Measurements from ENCODE around the gene WNT4. TPM values are rescaled to one million over a fixed set of nuclear protein-coding genes. Genes with fewer than 3 reads are reported as not detected.

WNT4 gene
- total and polyA plus RNA-seq, 4 donors = not detected

DNA sequence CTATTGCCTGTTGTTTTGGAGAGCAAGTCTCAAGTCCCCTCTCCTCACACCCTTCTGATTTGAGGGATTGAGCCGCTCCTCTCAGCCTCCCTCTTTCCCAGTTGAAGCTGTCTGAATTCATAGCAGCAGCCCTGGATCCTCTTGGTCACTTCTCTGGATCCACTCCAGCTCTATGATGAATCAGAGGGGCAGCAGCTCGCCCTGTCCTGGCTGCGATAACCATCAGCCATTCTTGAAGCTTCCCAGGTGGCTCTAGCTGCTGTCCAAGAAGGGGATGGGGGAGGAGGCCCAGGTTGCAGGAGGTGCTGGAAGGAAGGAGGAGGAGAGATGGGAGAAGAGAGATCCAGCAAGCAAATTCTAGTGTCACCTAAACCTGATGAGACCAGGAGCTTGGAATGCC is 31.3 kb downstream of the WNT4 start:
- Histone ChIP-seq H3K27me3 (ENCODE audit: control insufficient read depth in 1 of 2, insufficient read depth in 2 of 2, low read length in 1 of 2) (no peaks in the 10 kb centered on the region), H3K4me3 (ENCODE audit: low read length in 2 of 2) (no peak overlapping the region), H3K27ac (ENCODE audit: low read depth in 1 of 2, low read length in 2 of 2) (no peak overlapping the region), H3K4me1 (ENCODE audit: control insufficient read depth in 1 of 2, insufficient read depth in 2 of 2, low read length in 2 of 2) (no peaks in the 10 kb centered on the region), H3K9me3 (ENCODE audit: control insufficient read depth, low read length) (no peaks in the 10 kb centered on the region), H3K36me3 (ENCODE audit: control insufficient read depth in 1 of 2, insufficient read depth in 2 of 2, low read length in 1 of 2) (no peaks in the 10 kb centered on the region)
- ATAC-seq (ENCODE audit: low FRiP score) = no peak
- WGBS, 2 donors = 59 to 68% methylated on average over 3 of the region's 3 CpGs
- intact Hi-C loops (cut with DNase I) = no loop called here
- DNase-seq = no peak

DNA sequence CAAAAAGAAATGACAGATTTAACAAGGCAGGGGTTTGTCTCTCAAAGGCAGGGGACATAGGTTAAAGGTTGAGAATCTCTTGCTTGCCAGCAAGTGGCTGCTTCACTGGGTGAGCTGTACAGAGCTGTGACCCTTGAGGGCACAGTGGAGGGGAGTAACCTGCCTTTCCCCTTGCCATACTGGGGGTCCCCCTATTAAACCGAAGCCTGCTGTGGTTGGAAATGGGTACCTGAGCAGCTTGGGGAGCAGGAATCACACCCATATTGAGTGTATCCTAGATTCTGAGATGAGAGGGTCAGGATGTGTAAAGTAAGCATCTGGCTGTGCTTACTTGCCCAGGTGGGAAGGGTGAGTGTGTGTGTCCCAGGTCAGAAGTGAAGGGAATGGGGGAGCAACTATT is 31.8 kb downstream of the WNT4 start:
- Histone ChIP-seq H3K9me3 (ENCODE audit: control insufficient read depth, low read length) (no peaks in the 10 kb centered on the region), H3K36me3 (ENCODE audit: control insufficient read depth in 1 of 2, insufficient read depth in 2 of 2, low read length in 1 of 2) (no peaks in the 10 kb centered on the region), H3K4me1 (ENCODE audit: control insufficient read depth in 1 of 2, insufficient read depth in 2 of 2, low read length in 2 of 2) (no peaks in the 10 kb centered on the region), H3K27ac (ENCODE audit: low read depth in 1 of 2, low read length in 2 of 2) (no peak overlapping the region), H3K27me3 (ENCODE audit: control insufficient read depth in 1 of 2, insufficient read depth in 2 of 2, low read length in 1 of 2) (no peaks in the 10 kb centered on the region), H3K4me3 (ENCODE audit: low read length in 2 of 2) (no peak overlapping the region)
- DNase-seq (no peak), ATAC-seq (ENCODE audit: low FRiP score) (no peak)
- WGBS, 2 donors = 91 to 97% methylated on average over 1 of the region's 1 CpG
- intact Hi-C loops (cut with DNase I) = no loop called here

DNA sequence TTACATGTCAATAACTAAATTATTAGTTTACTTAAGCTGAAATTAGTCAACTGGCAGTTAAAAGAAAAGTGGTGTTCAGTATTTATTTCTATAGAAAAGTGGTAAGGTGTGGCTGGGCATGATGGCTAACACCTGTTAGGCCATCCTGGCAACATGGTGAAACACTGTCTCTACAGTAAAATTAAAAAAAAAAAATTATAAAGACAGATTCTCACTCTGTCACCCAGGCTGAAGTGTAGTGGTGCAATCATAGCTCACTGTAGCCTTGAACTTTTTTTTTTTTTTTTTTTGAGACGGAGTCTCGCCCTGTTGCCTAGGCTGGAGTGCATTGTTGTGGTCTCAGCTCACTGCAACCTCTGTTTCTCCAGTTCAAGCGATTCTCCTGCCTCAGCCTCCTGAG is 32.9 kb downstream of the WNT4 start:
- Histone ChIP-seq H3K36me3 (ENCODE audit: control insufficient read depth in 1 of 2, insufficient read depth in 2 of 2, low read length in 1 of 2) (no peaks in the 10 kb centered on the region), H3K4me3 (ENCODE audit: low read length in 2 of 2) (no peak overlapping the region), H3K27me3 (ENCODE audit: control insufficient read depth in 1 of 2, insufficient read depth in 2 of 2, low read length in 1 of 2) (no peaks in the 10 kb centered on the region), H3K9me3 (ENCODE audit: control insufficient read depth, low read length) (no peaks in the 10 kb centered on the region), H3K4me1 (ENCODE audit: control insufficient read depth in 1 of 2, insufficient read depth in 2 of 2, low read length in 2 of 2) (no peaks in the 10 kb centered on the region), H3K27ac (ENCODE audit: low read depth in 1 of 2, low read length in 2 of 2) (no peak overlapping the region)
- ATAC-seq (ENCODE audit: low FRiP score) (no peak), DNase-seq (no peak)
- 86 to 92% methylated on average over 3 of the region's 3 CpGs for WGBS, 2 donors
- intact Hi-C loops (cut with DNase I) = no loop called here

DNA sequence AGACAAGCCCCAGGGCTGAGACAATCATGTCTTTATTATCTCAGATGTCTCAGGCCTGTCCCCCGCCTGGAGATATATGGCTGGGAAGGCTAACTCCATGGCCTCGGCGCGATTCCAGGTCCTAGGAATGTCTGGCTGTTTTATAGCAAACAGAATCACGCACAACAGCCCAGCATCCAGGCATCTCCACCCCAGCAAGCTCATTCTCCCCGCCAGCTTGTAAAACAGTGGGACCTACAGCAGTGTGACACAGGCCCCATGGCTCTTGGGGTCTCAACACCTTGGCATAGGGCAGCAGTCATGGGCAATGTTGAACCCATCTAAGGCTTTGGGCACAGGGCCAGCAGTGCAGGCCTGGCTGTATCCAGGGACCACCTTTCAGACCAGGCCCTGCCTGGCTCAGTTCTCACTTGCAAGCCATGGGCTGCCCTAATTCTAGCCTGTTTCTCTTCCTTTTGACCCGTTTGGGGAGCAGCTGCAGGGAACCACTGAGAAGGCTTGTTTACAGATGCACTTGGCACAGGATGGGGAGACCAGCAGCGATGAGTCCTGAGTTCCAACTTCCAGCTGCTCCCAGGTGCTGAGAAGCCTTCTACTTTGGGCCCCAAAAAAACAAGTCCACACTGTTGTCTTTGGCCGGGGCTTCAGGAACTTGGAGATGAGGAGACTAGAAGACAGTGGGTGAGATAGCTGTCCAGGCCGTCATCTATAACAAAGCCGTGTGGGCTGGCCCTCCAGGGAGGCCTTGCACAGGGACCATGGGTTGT is 34.4 kb downstream of the WNT4 start:
- Histone ChIP-seq H3K4me1 (ENCODE audit: control insufficient read depth in 1 of 2, insufficient read depth in 2 of 2, low read length in 2 of 2) (no peaks in the 10 kb centered on the region), H3K27me3 (ENCODE audit: control insufficient read depth in 1 of 2, insufficient read depth in 2 of 2, low read length in 1 of 2) (no peaks in the 10 kb centered on the region), H3K27ac (ENCODE audit: low read depth in 1 of 2, low read length in 2 of 2) (no peak overlapping the region), H3K4me3 (ENCODE audit: low read length in 2 of 2) (no peak overlapping the region), H3K36me3 (ENCODE audit: control insufficient read depth in 1 of 2, insufficient read depth in 2 of 2, low read length in 1 of 2) (no peaks in the 10 kb centered on the region), H3K9me3 (ENCODE audit: control insufficient read depth, low read length) (no peaks in the 10 kb centered on the region)
- no peak for DNase-seq
- 46 to 51% methylated on average over 11 of the region's 11 CpGs for WGBS, 2 donors
- ATAC-seq (ENCODE audit: low FRiP score) = no peak
- intact Hi-C loops (cut with DNase I) = loop anchor here (5.0 to 10.0 kb wide), 3 partner anchors 166 to 536 kb away; partner anchors contain the start of gene C1QC (in 1 of the 2)

- DNase-seq (no peak), ATAC-seq (ENCODE audit: low FRiP score) (no peak)
- H3K27ac ChIP-seq (ENCODE audit: low read depth in 1 of 2, low read length in 2 of 2) = no peak overlapping the region
- no peaks in the 10 kb centered on the region for H3K27me3 ChIP-seq (ENCODE audit: control insufficient read depth in 1 of 2, insufficient read depth in 2 of 2, low read length in 1 of 2)
- no peak overlapping the region for H3K4me3 ChIP-seq (ENCODE audit: low read length in 2 of 2)
- intact Hi-C loops (cut with DNase I) = loop anchor here (5.0 to 10.0 kb wide), 3 partner anchors 168 to 538 kb away; partner anchors contain the start of gene C1QC (in 1 of the 2)
- H3K4me1 ChIP-seq (ENCODE audit: control insufficient read depth in 1 of 2, insufficient read depth in 2 of 2, low read length in 2 of 2) = no peaks in the 10 kb centered on the region
- H3K36me3 ChIP-seq (ENCODE audit: control insufficient read depth in 1 of 2, insufficient read depth in 2 of 2, low read length in 1 of 2) = no peaks in the 10 kb centered on the region
- H3K9me3 ChIP-seq (ENCODE audit: control insufficient read depth, low read length) = no peaks in the 10 kb centered on the region
- WGBS, 2 donors = 91 to 92% methylated on average over 5 of the region's 5 CpGs
These were observed 35.8 kb downstream of the WNT4 start for GRCh38 chr1:22107126-22107525.

GRCh38 chr1:22105611-22106207 is 37.2 kb downstream of the WNT4 start:
- no peak for DNase-seq
- Histone ChIP-seq H3K4me3 (ENCODE audit: low read length in 2 of 2) (no peak overlapping the region), H3K27me3 (ENCODE audit: control insufficient read depth in 1 of 2, insufficient read depth in 2 of 2, low read length in 1 of 2) (no peaks in the 10 kb centered on the region), H3K9me3 (ENCODE audit: control insufficient read depth, low read length) (no peaks in the 10 kb centered on the region), H3K27ac (ENCODE audit: low read depth in 1 of 2, low read length in 2 of 2) (no peak overlapping the region), H3K4me1 (ENCODE audit: control insufficient read depth in 1 of 2, insufficient read depth in 2 of 2, low read length in 2 of 2) (peaks cover 0 to 2% of the 10 kb centered on the region in 2 donors), H3K36me3 (ENCODE audit: control insufficient read depth in 1 of 2, insufficient read depth in 2 of 2, low read length in 1 of 2) (no peaks in the 10 kb centered on the region)
- 55% methylated on average over 5 of the region's 5 CpGs for WGBS, 2 donors
- intact Hi-C loops (cut with DNase I) = loop anchor here (5.0 to 10.0 kb wide), 3 partner anchors 169 to 539 kb away; partner anchors contain the start of gene C1QC (in 1 of the 2)
- peak; percentile 58 for ATAC-seq (ENCODE audit: low FRiP score)

DNA sequence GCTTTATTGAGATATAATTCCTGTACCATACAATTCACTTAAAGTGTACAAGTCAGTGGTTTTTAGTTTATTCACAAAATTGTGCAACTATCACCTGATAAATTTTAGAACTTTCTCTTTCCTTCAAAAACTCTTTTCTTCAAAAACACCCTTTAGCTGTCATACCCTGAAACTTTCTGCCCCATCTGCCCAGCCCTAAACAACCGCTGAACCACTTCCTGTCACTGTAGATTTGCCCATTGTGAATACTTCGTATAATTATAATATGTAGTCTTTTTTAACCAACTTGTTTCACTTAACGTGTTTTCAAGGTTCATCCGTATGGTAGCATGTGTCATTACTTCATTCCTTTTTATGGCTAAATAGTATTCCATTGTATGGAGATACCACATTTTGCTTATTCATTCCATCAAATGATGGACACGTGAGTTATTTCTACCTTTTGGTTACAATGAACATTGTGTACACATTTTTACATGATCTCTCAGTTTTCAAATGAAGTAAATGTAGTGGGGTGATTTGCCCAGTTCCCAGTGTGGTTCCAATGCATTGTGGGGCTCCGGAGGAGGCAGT is 37.9 kb downstream of the WNT4 start:
- Histone ChIP-seq H3K4me1 (ENCODE audit: control insufficient read depth in 1 of 2, insufficient read depth in 2 of 2, low read length in 2 of 2) (peaks cover 0 to 2% of the 10 kb centered on the region in 2 donors), H3K36me3 (ENCODE audit: control insufficient read depth in 1 of 2, insufficient read depth in 2 of 2, low read length in 1 of 2) (no peaks in the 10 kb centered on the region), H3K27me3 (ENCODE audit: control insufficient read depth in 1 of 2, insufficient read depth in 2 of 2, low read length in 1 of 2) (no peaks in the 10 kb centered on the region), H3K27ac (ENCODE audit: low read depth in 1 of 2, low read length in 2 of 2) (no peak overlapping the region), H3K9me3 (ENCODE audit: control insufficient read depth, low read length) (no peaks in the 10 kb centered on the region), H3K4me3 (ENCODE audit: low read length in 2 of 2) (no peak overlapping the region)
- WGBS, 2 donors = 89 to 93% methylated on average over 6 of the region's 6 CpGs
- no peak for DNase-seq
- no peak for ATAC-seq (ENCODE audit: low FRiP score)
- intact Hi-C loops (cut with DNase I) = loop anchor here (5.0 to 10.0 kb wide), 3 partner anchors 170 to 540 kb away; partner anchors contain the start of gene C1QC (in 1 of the 2)

- Histone ChIP-seq H3K27me3 (ENCODE audit: control insufficient read depth in 1 of 2, insufficient read depth in 2 of 2, low read length in 1 of 2) (no peaks in the 10 kb centered on the region), H3K4me1 (ENCODE audit: control insufficient read depth in 1 of 2, insufficient read depth in 2 of 2, low read length in 2 of 2) (peaks cover 0 to 2% of the 10 kb centered on the region in 2 donors), H3K4me3 (ENCODE audit: low read length in 2 of 2) (no peak overlapping the region), H3K9me3 (ENCODE audit: control insufficient read depth, low read length) (no peaks in the 10 kb centered on the region), H3K36me3 (ENCODE audit: control insufficient read depth in 1 of 2, insufficient read depth in 2 of 2, low read length in 1 of 2) (no peaks in the 10 kb centered on the region), H3K27ac (ENCODE audit: low read depth in 1 of 2, low read length in 2 of 2) (no peak overlapping the region)
- 76 to 78% methylated on average over 6 of the region's 6 CpGs for WGBS, 2 donors
- intact Hi-C loops (cut with DNase I) = loop anchor here in 1 of 2 donors (10.0 kb wide), 2 partner anchors 171 to 541 kb away; partner anchors contain the start of gene C1QC
- DNase-seq (no peak), ATAC-seq (ENCODE audit: low FRiP score) (no peak)
These were observed 38.8 kb downstream of the WNT4 start for GRCh38 chr1:22104094-22104493.
